HG03095 (cell line): ENCODE results near the gene HIVEP2.

Source experiments
- ATAC-seq: cut with Tn5 transposase; IDR thresholded peaks from one replicate; pipeline ENCODE4 v1.9.1; 2021; ENCODE audit warnings: moderate library complexity; ENCODE audit not compliant: unreplicated experiment

Gene HIVEP2

GRCh38 chr6:142708651-142709050 is 236.3 kb downstream of the HIVEP2 start:
- no peak for ATAC-seq

DNA sequence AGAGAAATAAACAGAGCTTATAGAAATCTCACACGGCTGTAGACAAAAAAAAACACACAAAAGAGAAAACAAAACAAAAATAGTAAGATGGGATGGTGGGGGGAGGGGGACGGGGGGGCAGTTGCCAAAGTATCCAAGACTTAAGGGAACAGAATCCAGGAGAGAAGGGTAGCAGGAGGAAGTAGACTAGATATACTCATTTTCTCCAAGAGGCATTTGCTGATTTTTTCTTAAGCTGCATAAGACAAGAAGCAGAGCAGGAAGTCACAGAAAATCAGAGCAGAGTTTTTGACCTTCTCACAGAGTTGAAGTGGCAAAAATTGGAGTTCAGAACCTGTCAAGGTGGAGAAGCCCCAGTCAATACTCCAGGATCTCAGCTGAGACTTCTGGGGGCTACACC is 237.7 kb downstream of the HIVEP2 start:
- ATAC-seq = no peak

DNA sequence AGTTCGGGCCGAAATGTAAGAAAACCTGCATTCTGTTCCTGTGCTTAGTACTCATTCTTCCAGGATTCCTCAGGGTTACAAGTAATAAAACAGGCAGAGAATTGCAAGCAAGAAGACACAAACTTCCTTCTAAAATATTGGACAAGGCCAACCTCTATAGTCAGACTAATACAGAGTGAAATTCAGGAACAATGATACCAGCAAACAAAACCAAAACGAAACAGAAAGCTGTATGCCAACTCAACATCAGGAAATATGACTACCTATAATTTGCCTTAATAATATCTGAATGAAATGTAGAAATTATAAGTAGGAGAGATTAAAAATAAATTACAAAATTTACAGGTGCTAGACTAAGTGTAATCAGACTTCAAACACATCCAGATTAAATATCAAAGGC is 238.8 kb downstream of the HIVEP2 start:
- ATAC-seq = no peak

GRCh38 chr6:142705054-142705453 is 239.9 kb downstream of the HIVEP2 start:
- ATAC-seq = no peak

DNA sequence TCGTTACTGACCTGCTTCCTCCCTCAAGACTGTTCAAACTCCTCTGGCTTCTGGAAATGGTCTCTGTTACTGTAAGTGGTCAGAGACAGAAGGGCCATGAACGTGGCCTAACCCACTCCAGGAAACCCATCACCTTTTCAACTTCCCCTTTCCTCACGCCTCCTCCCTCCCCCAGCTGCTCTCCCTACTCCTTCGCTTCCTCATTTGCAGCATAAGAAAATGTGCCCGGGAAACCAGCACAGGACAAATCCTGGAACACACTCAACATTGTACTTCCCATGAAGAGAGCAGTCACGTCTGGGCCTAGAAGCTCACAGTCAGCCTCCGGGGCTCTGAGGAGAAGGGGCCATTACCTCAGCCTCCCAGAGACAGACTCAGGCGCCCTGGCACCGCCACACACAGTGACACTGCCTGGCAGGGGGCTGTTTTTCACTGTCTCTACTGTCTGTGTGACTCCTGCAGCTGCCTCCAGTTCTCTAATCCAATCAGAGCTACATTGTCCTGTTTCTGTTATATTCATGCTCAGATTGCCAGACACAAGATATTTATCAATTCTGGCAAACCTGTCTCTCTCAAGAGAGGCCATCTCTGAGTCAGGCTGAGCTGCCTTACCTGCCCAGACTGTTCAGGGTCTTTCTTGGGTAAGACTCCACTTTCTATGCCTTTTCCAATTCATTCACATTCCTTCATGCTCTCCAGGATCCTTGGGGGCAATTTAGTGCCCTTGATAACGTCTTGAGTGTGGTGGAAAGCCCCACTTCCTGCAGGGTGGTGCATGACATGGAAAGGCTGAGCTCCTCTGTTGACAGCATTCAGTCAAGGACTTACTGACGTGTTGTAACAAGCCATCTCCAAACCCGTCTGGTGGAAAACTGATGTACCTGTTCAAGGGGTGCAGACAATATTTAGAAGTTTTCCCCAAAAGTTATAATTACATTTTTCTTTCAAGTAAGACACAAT is 242.2 kb downstream of the HIVEP2 start:
- ATAC-seq = peak; percentile 58
